ENCODE results near the gene ANAPC10.
"Not testable (repeated sequence)": the region's sequence is repeated elsewhere in the genome, so short reads cannot be mapped to it uniquely, and the experiment has no call there.

Gene ANAPC10

GRCh38 chr4:145000656-145001055, 97.3 kb downstream of the ANAPC10 start:
- DNase-seq = not testable (repeated sequence)

GRCh38 chr4:144989306-144989705, 108.7 kb downstream of the ANAPC10 start:
- DNase-seq = no peak

GRCh38 chr4:144985531-144985930, 112.5 kb downstream of the ANAPC10 start:
- DNase-seq = no peak

- DNase-seq = no peak
These were observed 113.0 kb downstream of the ANAPC10 start for GRCh38 chr4:144985014-144985413.

GRCh38 chr4:144984241-144984640, 113.8 kb downstream of the ANAPC10 start:
- DNase-seq = no peak

- no peak for DNase-seq
These were observed 122.3 kb downstream of the ANAPC10 start for GRCh38 chr4:144975718-144976117.

GRCh38 chr4:144970597-144970996, 127.4 kb downstream of the ANAPC10 start:
- no peak for DNase-seq

- DNase-seq = no peak
These were observed 128.2 kb downstream of the ANAPC10 start for GRCh38 chr4:144969821-144970220.

- DNase-seq = no peak
These were observed 129.4 kb downstream of the ANAPC10 start for GRCh38 chr4:144968606-144969005.

GRCh38 chr4:144967161-144967560, 130.8 kb downstream of the ANAPC10 start:
- no peak for DNase-seq

GRCh38 chr4:144962300-144962699, 135.7 kb downstream of the ANAPC10 start:
- DNase-seq = no peak

- DNase-seq = no peak
These were observed 142.9 kb downstream of the ANAPC10 start for GRCh38 chr4:144955104-144955503.

GRCh38 chr4:144954230-144954629, 143.8 kb downstream of the ANAPC10 start:
- DNase-seq = no peak

- no peak for DNase-seq
These were observed 149.6 kb downstream of the ANAPC10 start for GRCh38 chr4:144948421-144948820.

- DNase-seq = no peak
These were observed 150.0 kb downstream of the ANAPC10 start for GRCh38 chr4:144948009-144948408.

Data from activated CD4-positive, alpha-beta T cell treated with anti-CD3 and anti-CD28 coated beads, Interleukin-2, amount 50 U/mL, for 48 hours (primary cell).